ENCODE results near the gene SNX22.

SNX22 gene

GRCh38 chr15:64134345-64134829, 17.1 kb upstream of the SNX22 start:
- DNase-seq: no peak

GRCh38 chr15:64136347-64136746, 15.2 kb upstream of the SNX22 start:
- no peak for DNase-seq

- no peak for DNase-seq
Observed at GRCh38 chr15:64137226-64137833, 14.2 kb upstream of the SNX22 start.

GRCh38 chr15:64138331-64138941, 13.1 kb upstream of the SNX22 start:
- no peak for DNase-seq

GRCh38 chr15:64141798-64142512, 9.6 kb upstream of the SNX22 start:
- no peak for DNase-seq

GRCh38 chr15:64143276-64143675, 8.3 kb upstream of the SNX22 start:
- DNase-seq: no peak

- no peak for DNase-seq
Observed at GRCh38 chr15:64144192-64144564, 7.4 kb upstream of the SNX22 start.

GRCh38 chr15:64144565-64145281, 6.8 kb upstream of the SNX22 start:
- DNase-seq: no peak

- DNase-seq: no peak
Observed at GRCh38 chr15:64146041-64146440, 5.5 kb upstream of the SNX22 start.

- no peak for DNase-seq
Observed at GRCh38 chr15:64146520-64146884, 5.0 kb upstream of the SNX22 start.

GRCh38 chr15:64146885-64147681, 4.4 kb upstream of the SNX22 start:
- DNase-seq: no peak

GRCh38 chr15:64148168-64148567, 3.4 kb upstream of the SNX22 start:
- no peak for DNase-seq

GRCh38 chr15:64148581-64148980, 3.0 kb upstream of the SNX22 start:
- DNase-seq: no peak

GRCh38 chr15:64149424-64149823, 2.1 kb upstream of the SNX22 start:
- DNase-seq: peak in 1 of 2 experiments; percentile 40

- DNase-seq: no peak
Observed at GRCh38 chr15:64149893-64150578, 1.5 kb upstream of the SNX22 start.

- DNase-seq: peak in 1 of 2 experiments; percentile 22
Observed at GRCh38 chr15:64152507-64153387, 1.2 kb downstream of the SNX22 start.

GRCh38 chr15:64153480-64154367, 2.2 kb downstream of the SNX22 start:
- DNase-seq: peak; percentile 87

GRCh38 chr15:64155802-64156651, 4.5 kb downstream of the SNX22 start:
- no peak for DNase-seq
